Measurements from ENCODE around the gene TASOR. TPM values are rescaled to one million over a fixed set of nuclear protein-coding genes. Genes with fewer than 3 reads are reported as not detected.
"Not testable (repeated sequence)": the region's sequence is repeated elsewhere in the genome, so short reads cannot be mapped to it uniquely, and the experiment has no call there.

Gene TASOR
- 93.9 and 102 TPM in 2 replicates for total RNA-seq (ENCODE audit: low replicate concordance)

- TF ChIP-seq CTCF (IDR thresholded peaks at IDR 0.05; ENCODE audit: insufficient read depth, low read length) = no peak
Measured at GRCh38 chr3:56683122-56683817, at the start of gene TASOR. Gene TASOR (minus strand): TSS chr3:56683265. CDS start chr3:56683006, 259 bp downstream.

GRCh38 chr3:56732109-56732508 lies 49.0 kb upstream of the TASOR start:
- no peak for TF ChIP-seq CTCF (IDR thresholded peaks at IDR 0.05; ENCODE audit: insufficient read depth, low read length)
- DNase-seq (ENCODE audit: low read depth) = no peak
- no peak overlapping the region for H3K4me3 ChIP-seq (ENCODE audit: low read depth, low read length)

More at GRCh38 chr3:56683122-56683817, at the start of gene TASOR:
- H3K4me3 ChIP-seq (ENCODE audit: low read depth, low read length) = peak within 1 kb of the TSS; percentile 70
- peak; percentile 69 for DNase-seq (ENCODE audit: low read depth)

GRCh38 chr3:56725175-56725574 lies 42.1 kb upstream of the TASOR start:
- no peak for DNase-seq (ENCODE audit: low read depth)
- TF ChIP-seq CTCF (IDR thresholded peaks at IDR 0.05; ENCODE audit: insufficient read depth, low read length) = no peak

GRCh38 chr3:56724676-56725075 lies 41.6 kb upstream of the TASOR start:
- no peak for DNase-seq (ENCODE audit: low read depth)

More at GRCh38 chr3:56725175-56725574, 42.1 kb upstream of the TASOR start:
- no peak overlapping the region for H3K4me3 ChIP-seq (ENCODE audit: low read depth, low read length)

GRCh38 chr3:56720849-56721248 lies 37.8 kb upstream of the TASOR start:
- no peak for DNase-seq (ENCODE audit: low read depth)
- no peak overlapping the region for H3K4me3 ChIP-seq (ENCODE audit: low read depth, low read length)
- no peak for TF ChIP-seq CTCF (IDR thresholded peaks at IDR 0.05; ENCODE audit: insufficient read depth, low read length)

More at GRCh38 chr3:56724676-56725075, 41.6 kb upstream of the TASOR start:
- TF ChIP-seq CTCF (IDR thresholded peaks at IDR 0.05; ENCODE audit: insufficient read depth, low read length) = no peak
- H3K4me3 ChIP-seq (ENCODE audit: low read depth, low read length) = no peak overlapping the region

GRCh38 chr3:56718809-56719208 lies 35.7 kb upstream of the TASOR start:
- H3K4me3 ChIP-seq (ENCODE audit: low read depth, low read length); DNase-seq (ENCODE audit: low read depth): not testable (repeated sequence)

- H3K4me3 ChIP-seq (ENCODE audit: low read depth, low read length) = no peak overlapping the region
- no peak for DNase-seq (ENCODE audit: low read depth)
- no peak for TF ChIP-seq CTCF (IDR thresholded peaks at IDR 0.05; ENCODE audit: insufficient read depth, low read length)
Measured at GRCh38 chr3:56711344-56711743, 28.3 kb upstream of the TASOR start.

- H3K4me3 ChIP-seq (ENCODE audit: low read depth, low read length); DNase-seq (ENCODE audit: low read depth): not testable (repeated sequence)
Measured at GRCh38 chr3:56707412-56707811, 24.3 kb upstream of the TASOR start.
